ENCODE data around the gene PPDPF. TPM values are rescaled to one million over a fixed set of nuclear protein-coding genes. Genes with fewer than 3 reads are reported as not detected.

Gene PPDPF
- total RNA-seq, 1 experiment from 2014 or later, result 149 TPM

- no peaks in the 10 kb centered on the region for H3K36me3 Mint-ChIP-seq (ENCODE audit: insufficient read depth in 1 of 3, low read depth in 3 of 3)
- no peak overlapping the region for H3K27ac Mint-ChIP-seq
- Histone ChIP-seq H3K9me3 (ENCODE audit: control insufficient read depth, low read depth, low read length) (no peaks in the 10 kb centered on the region), H3K79me1 (ENCODE audit: insufficient read depth, low read depth, low read length, poor library complexity, severe bottlenecking) (no peaks in the 10 kb centered on the region), H3K4me1 (ENCODE audit: insufficient read depth, low read length) (no peaks in the 10 kb centered on the region), H4K8ac (replicated peaks; ENCODE audit: insufficient read length, low read depth, low read length) (no peak overlapping the region), H2BK20ac (ENCODE audit: low read depth, low read length, poor library complexity, severe bottlenecking) (no peak overlapping the region), H2AK5ac (ENCODE audit: insufficient read length, low read length) (no peak overlapping the region), H3K79me2 (ENCODE audit: insufficient read depth, low read length) (no peaks in the 10 kb centered on the region), H2BK15ac (ENCODE audit: low read depth, low read length) (no peak overlapping the region), H2BK120ac (ENCODE audit: low read depth, low read length, poor library complexity, severe bottlenecking) (no peak overlapping the region), H3K56ac (ENCODE audit: insufficient read length, low read depth, low read length) (no peak overlapping the region), H2BK12ac (ENCODE audit: insufficient read length, low read depth, low read length) (no peak overlapping the region), H3K23me2 (ENCODE audit: insufficient read length, low read depth, low read length, poor library complexity, severe bottlenecking) (no peaks in the 10 kb centered on the region), H3K18ac (ENCODE audit: insufficient read length, low read depth, low read length) (no peak overlapping the region), H4K91ac (ENCODE audit: insufficient read length, low read depth, low read length) (no peak overlapping the region), H3K23ac (ENCODE audit: insufficient read length, low read depth, low read length) (no peak overlapping the region), H3K9ac (ENCODE audit: extremely low read depth, insufficient read length, low read length) (no peak overlapping the region), H3K27me3 (ENCODE audit: insufficient read depth, low read length) (no peaks in the 10 kb centered on the region), H2BK5ac (ENCODE audit: insufficient read length, low read length) (no peak overlapping the region), H3T11ph (ENCODE audit: low read length) (no peak overlapping the region), H2AFZ (ENCODE audit: low read length) (no peak overlapping the region), H4K20me1 (ENCODE audit: control insufficient read depth, insufficient read depth, insufficient read length) (peaks cover 5% of the 10 kb centered on the region), H3K27ac (ENCODE audit: insufficient read length, low read depth, low read length) (no peak overlapping the region), H3K14ac (ENCODE audit: insufficient read depth, low read length) (no peak overlapping the region), H4K5ac (ENCODE audit: insufficient read length, low read depth, low read length) (no peak overlapping the region), H3K4ac (ENCODE audit: low read depth, low read length) (no peak overlapping the region), H3K4me2 (ENCODE audit: insufficient read depth, insufficient read length, low read length) (no peak overlapping the region)
- DNase-seq, result no peak
- H3K4me1 Mint-ChIP-seq, result peaks cover 0 to under 1% of the 10 kb centered on the region in 2 experiments; a peak in 2 of 4 replicates
- no peaks in the 10 kb centered on the region for H3K9me3 Mint-ChIP-seq
- WGBS (ENCODE audit: extremely low coverage, insufficient read length, low lambda C conversion rate), result no CpG with 5 or more reads among the region's 39 CpGs
- no peak for TF ChIP-seq CTCF (conservative IDR thresholded peaks at IDR 0.05)
- no peak overlapping the region for H3K4me3 Mint-ChIP-seq
- peaks cover 3% of the 10 kb centered on the region for H3K27me3 Mint-ChIP-seq (ENCODE audit: low read depth)
These were observed 9.6 kb downstream of the PPDPF start for GRCh38 chr20:63529861-63530787.
